HCT116 (cell line): ENCODE measurements around the gene GABRB3. TPM values are rescaled to one million over a fixed set of nuclear protein-coding genes. Genes with fewer than 3 reads are reported as not detected.

ENCODE experiments used
- ATAC-seq: fragments of 200-7000 bp; cut with Tn5 transposase; 2 replicates; pipeline ENCODE4 v1.9.1; 2020; ENCODE audit warnings: mild to moderate bottlenecking, moderate library complexity
- BruUV-seq: library from RNA; stranded (reverse); fragments of 400-500 nt; replicated peaks from 2 replicates; lab custom pipeline; 2021; lab: Mats Ljungman, UMichigan
- CTCF ChIA-PET: fragments of 300-600 bp; sonication (Branson Sonifier 250); formaldehyde crosslinking; loops from one replicate; lab custom pipeline; 2021; ENCODE audit warnings: antibody characterized with exemption; lab: Charles Lee
- POLR2A ChIA-PET: fragments of 300-600, 350-600 bp; sonication (Branson Sonifier 250); formaldehyde crosslinking; loops from one replicate; lab custom pipeline; 2021; ENCODE audit warnings: antibody characterized with exemption; lab: Charles Lee
- RAD21 ChIA-PET, 2 experiments: fragments of 300-600 bp; sonication (Branson Sonifier 250); formaldehyde crosslinking; loops; one replicate each; lab custom pipeline; 2023; ENCODE audit warnings: low total read pairs in 2 of 2; ENCODE audit not compliant: uncharacterized antibody in 2 of 2, unreplicated experiment in 2 of 2, low non-redundant PET in 1 of 2; lab: Charles Lee
- DNase-seq: peaks from one replicate; pipeline ENCODE4 v3.0.0-alpha.2; 2010; ENCODE audit warnings: low read depth, low spot score
- H2AFZ ChIP-seq: fragments of 200-600 bp; shearing (Covaris generic), sonication (generic); 2 replicates; pipeline ENCODE4 v1.6.1; 2017; ENCODE audit warnings: low read depth, mixed run types, mixed read lengths, antibody characterized with exemption, low read length; ENCODE audit not compliant: poor library complexity, severe bottlenecking
- H3K27ac ChIP-seq: 2 replicates; pipeline ENCODE4 v1.5.1; 2012; ENCODE audit warnings: low read depth, low read length
- H3K27me3 ChIP-seq: fragments of 200-600 bp; sonication (generic); 2 replicates; pipeline ENCODE4 v1.6.1; 2016; ENCODE audit warnings: mixed run types, low read length, mixed read lengths; ENCODE audit not compliant: insufficient read depth
- H3K36me3 ChIP-seq, 2 experiments: fragments of 200-500 bp in 1 of 2; fragments of 200-600 bp in 1 of 2; sonication (Bioruptor generic) in 1 of 2; sonication (generic) in 1 of 2; 2 replicates each; pipeline versions ENCODE4 v1.5.1 to v1.6.1; 2014 to 2016; ENCODE audit warnings: low read length in 2 of 2, inconsistent platforms in 1 of 2, mixed read lengths in 1 of 2, mixed run types in 1 of 2; ENCODE audit not compliant: insufficient read depth in 2 of 2, control insufficient read depth in 1 of 2
- H3K4me1 ChIP-seq, 2 experiments: fragments of 200-600 bp in 1 of 2; sonication (generic) in 1 of 2; 2 replicates each; pipeline versions ENCODE4 v1.5.1 to v1.6.1; 2012 to 2017; ENCODE audit warnings: low read length in 2 of 2, inconsistent platforms in 1 of 2, mild to moderate bottlenecking in 1 of 2, mixed read lengths in 1 of 2, mixed run types in 1 of 2, moderate library complexity in 1 of 2; ENCODE audit not compliant: insufficient read depth in 2 of 2, control insufficient read depth in 1 of 2
- H3K4me2 ChIP-seq: fragments of 200-600 bp; sonication (generic); 2 replicates; pipeline ENCODE4 v1.6.1; 2017; ENCODE audit warnings: mixed run types, low read length, mixed read lengths
- H3K4me3 ChIP-seq, 2 experiments: fragments of 200-600 bp in 1 of 2; sonication (generic) in 1 of 2; replicated peaks in 1 of 2; 2 replicates each; pipeline ENCODE4 v1.5.1; 2011 to 2016; ENCODE audit warnings: low read length in 2 of 2, control low read depth in 1 of 2, low read depth in 1 of 2, mild to moderate bottlenecking in 1 of 2, mixed read lengths in 1 of 2, mixed run types in 1 of 2
- H3K79me2 ChIP-seq: fragments of 200-600 bp; sonication (generic); 2 replicates; pipeline ENCODE4 v1.6.1; 2017; ENCODE audit warnings: mild to moderate bottlenecking, mixed run types, low read length, moderate library complexity, mixed read lengths; ENCODE audit not compliant: insufficient read depth
- H3K9ac ChIP-seq: fragments of 200-600 bp; sonication (generic); 2 replicates; pipeline ENCODE4 v1.6.1; 2016; ENCODE audit warnings: low read length, mixed read lengths
- H3K9me2 ChIP-seq: fragments of 200-600 bp; sonication (generic), shearing (Covaris generic); 2 replicates; pipeline ENCODE4 v1.6.1; 2017; ENCODE audit warnings: mixed run types, mild to moderate bottlenecking, moderate library complexity; ENCODE audit not compliant: insufficient read depth
- H3K9me3 ChIP-seq, 2 experiments: fragments of 200-500 bp in 1 of 2; fragments of 200-600 bp in 1 of 2; sonication (Bioruptor generic) in 1 of 2; sonication (generic) in 1 of 2; 2 replicates each; pipeline ENCODE4 v1.6.1; 2014 to 2017; ENCODE audit warnings: low read length in 2 of 2, mixed read lengths in 2 of 2, inconsistent platforms in 1 of 2, low read depth in 1 of 2, mild to moderate bottlenecking in 1 of 2, mixed run types in 1 of 2, moderate library complexity in 1 of 2; ENCODE audit not compliant: control insufficient read depth in 1 of 2, insufficient read depth in 1 of 2
- H4K20me1 ChIP-seq: fragments of 200-600 bp; sonication (generic), shearing (Covaris generic); 2 replicates; pipeline ENCODE4 v1.6.1; 2017; ENCODE audit warnings: mixed run types, mild to moderate bottlenecking, moderate library complexity; ENCODE audit not compliant: insufficient read depth
- ELF1 ChIP-seq: IDR thresholded peaks from 2 replicates; pipeline ENCODE4 v1.6.1; 2012; ENCODE audit warnings: low read depth, borderline replicate concordance
- EZH2phosphoT487 ChIP-seq: fragments of 200-600 bp; IDR thresholded peaks from 2 replicates; pipeline ENCODE4 v1.6.1; 2018; ENCODE audit warnings: antibody characterized with exemption, borderline replicate concordance
- intact Hi-C: fragments of 100-400 bp; cut with micrococcal nuclease; formaldehyde crosslinking; loops from 2 replicates; pipeline ENCODE4 v1.10.0; 2022
- total RNA-seq: library from RNA; stranded (reverse); gene quantifications from one replicate; pipeline ENCODE4 v1.2.1, GENCODE V29; 2021; ENCODE audit not compliant: unreplicated experiment
- TF ChIP-seq, protein P1 (sequence below): IDR thresholded peaks from 2 replicates; pipeline ENCODE4 v1.6.1; 2012
- TF ChIP-seq, protein P2 (sequence below): IDR thresholded peaks from 2 replicates; pipeline ENCODE4 v1.6.1; 2012; ENCODE audit warnings: low read depth

GABRB3 gene
- total RNA-seq, 1 experiment from 2014 or later = 0.52 TPM

DNA sequence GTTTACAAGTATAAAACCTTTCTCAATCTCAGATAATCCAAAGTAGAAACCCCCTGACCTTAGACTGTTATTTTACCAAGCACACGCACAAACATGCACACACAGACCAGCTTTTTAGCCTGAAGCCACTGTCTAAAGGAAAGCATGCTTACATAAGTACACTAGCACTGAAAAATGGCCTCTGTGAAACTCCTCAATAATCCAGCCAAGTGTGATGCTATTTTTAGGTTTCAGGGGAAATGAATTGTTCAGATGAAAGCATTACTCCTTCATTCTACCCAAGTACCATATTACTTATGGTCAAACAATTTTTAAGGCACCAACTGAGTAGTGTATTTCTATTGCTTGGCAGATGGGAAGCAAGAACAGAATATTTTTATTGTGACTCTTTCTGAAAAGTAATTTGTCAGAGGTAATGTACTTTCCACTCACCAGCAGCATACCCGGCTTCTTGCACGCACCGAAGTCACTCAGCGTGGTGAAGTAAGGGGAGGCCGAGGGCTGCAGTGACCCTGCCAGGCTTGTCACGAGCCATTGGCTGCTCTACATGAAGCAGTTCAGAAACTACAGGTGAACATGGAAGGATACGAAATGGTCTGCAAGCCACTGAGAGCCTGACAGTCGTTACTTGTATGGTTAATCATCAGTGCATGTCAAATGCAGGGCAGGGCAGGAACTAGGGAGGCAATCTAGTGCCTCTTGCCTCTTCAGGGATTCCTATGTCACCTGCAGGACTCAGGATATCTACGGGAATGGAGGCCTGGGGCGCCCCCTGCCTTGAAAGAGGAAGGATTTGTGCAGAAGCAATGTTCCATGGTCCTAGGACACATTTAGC is 106.7 kb downstream of the GABRB3 start:
- TF ChIP-seq, protein P1, sequence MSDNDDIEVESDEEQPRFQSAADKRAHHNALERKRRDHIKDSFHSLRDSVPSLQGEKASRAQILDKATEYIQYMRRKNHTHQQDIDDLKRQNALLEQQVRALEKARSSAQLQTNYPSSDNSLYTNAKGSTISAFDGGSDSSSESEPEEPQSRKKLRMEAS = no peak
- no peak for TF ChIP-seq ELF1
- TF ChIP-seq EZH2phosphoT487 = no peak
- TF ChIP-seq, protein P2, sequence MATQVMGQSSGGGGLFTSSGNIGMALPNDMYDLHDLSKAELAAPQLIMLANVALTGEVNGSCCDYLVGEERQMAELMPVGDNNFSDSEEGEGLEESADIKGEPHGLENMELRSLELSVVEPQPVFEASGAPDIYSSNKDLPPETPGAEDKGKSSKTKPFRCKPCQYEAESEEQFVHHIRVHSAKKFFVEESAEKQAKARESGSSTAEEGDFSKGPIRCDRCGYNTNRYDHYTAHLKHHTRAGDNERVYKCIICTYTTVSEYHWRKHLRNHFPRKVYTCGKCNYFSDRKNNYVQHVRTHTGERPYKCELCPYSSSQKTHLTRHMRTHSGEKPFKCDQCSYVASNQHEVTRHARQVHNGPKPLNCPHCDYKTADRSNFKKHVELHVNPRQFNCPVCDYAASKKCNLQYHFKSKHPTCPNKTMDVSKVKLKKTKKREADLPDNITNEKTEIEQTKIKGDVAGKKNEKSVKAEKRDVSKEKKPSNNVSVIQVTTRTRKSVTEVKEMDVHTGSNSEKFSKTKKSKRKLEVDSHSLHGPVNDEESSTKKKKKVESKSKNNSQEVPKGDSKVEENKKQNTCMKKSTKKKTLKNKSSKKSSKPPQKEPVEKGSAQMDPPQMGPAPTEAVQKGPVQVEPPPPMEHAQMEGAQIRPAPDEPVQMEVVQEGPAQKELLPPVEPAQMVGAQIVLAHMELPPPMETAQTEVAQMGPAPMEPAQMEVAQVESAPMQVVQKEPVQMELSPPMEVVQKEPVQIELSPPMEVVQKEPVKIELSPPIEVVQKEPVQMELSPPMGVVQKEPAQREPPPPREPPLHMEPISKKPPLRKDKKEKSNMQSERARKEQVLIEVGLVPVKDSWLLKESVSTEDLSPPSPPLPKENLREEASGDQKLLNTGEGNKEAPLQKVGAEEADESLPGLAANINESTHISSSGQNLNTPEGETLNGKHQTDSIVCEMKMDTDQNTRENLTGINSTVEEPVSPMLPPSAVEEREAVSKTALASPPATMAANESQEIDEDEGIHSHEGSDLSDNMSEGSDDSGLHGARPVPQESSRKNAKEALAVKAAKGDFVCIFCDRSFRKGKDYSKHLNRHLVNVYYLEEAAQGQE = no peak
- intact Hi-C loops = no loop called here
- ATAC-seq (no peak), DNase-seq (no peak)
- no peak overlapping the region for H2AFZ ChIP-seq
- H4K20me1 ChIP-seq = no peaks in the 10 kb centered on the region
- H3K9me2 ChIP-seq = no peaks in the 10 kb centered on the region
- ChIA-PET RAD21 (no interaction called here), CTCF (no interaction called here), POLR2A (no interaction called here)
- no peaks in the 10 kb centered on the region for H3K4me1 ChIP-seq
- H3K36me3 ChIP-seq = no peaks in the 10 kb centered on the region
- no peaks in the 10 kb centered on the region for H3K79me2 ChIP-seq
- no peak overlapping the region for H3K4me2 ChIP-seq
- no peak overlapping the region for H3K9ac ChIP-seq
- H3K4me3 ChIP-seq = no peak overlapping the region
- peaks cover 11 to 43% of the 10 kb centered on the region in 2 experiments; a peak in 2 of 4 replicates for H3K9me3 ChIP-seq
- no TSS peak for BruUV-seq
- no peaks in the 10 kb centered on the region for H3K27me3 ChIP-seq
- H3K27ac ChIP-seq = no peak overlapping the region
